HepG2 (cell line): ENCODE results near the gene RAB14. TPM values are rescaled to one million over a fixed set of nuclear protein-coding genes. Genes with fewer than 3 reads are reported as not detected.

Experiments used
- CEBPG ChIP-seq: IDR thresholded peaks from 2 replicates; pipeline ENCODE4 v1.6.1; 2016
- EZH2 ChIP-seq: conservative IDR thresholded peaks from 2 replicates; pipeline ENCODE4 v1.6.1; 2012; ENCODE audit warnings: mild to moderate bottlenecking, low read depth, low read length, moderate library complexity
- HOXD1 ChIP-seq: sonication (generic); formaldehyde crosslinking; IDR thresholded peaks from 2 replicates; pipeline ENCODE4 v1.5.0; 2020; ENCODE audit warnings: missing genetic modification reagents
- MTA1 ChIP-seq: sonication (generic); formaldehyde crosslinking; IDR thresholded peaks from 2 replicates; pipeline ENCODE4 v1.4.0; 2020; ENCODE audit warnings: missing genetic modification reagents, mild to moderate bottlenecking, borderline replicate concordance
- MZF1 ChIP-seq: sonication (generic); formaldehyde crosslinking; IDR thresholded peaks from 2 replicates; pipeline ENCODE4 v1.8.1; 2023; ENCODE audit warnings: mild to moderate bottlenecking, missing genetic modification reagents, borderline replicate concordance
- PAX8 ChIP-seq: sonication (generic); formaldehyde crosslinking; IDR thresholded peaks from 2 replicates; pipeline ENCODE4 v1.8.0; 2022; ENCODE audit warnings: mild to moderate bottlenecking, missing genetic modification reagents, borderline replicate concordance
- SMAD3 ChIP-seq: sonication (generic); formaldehyde crosslinking; IDR thresholded peaks from 2 replicates; pipeline ENCODE4 v1.4.0; 2020; ENCODE audit warnings: missing genetic modification reagents
- SOX5 ChIP-seq: IDR thresholded peaks from 2 replicates; pipeline ENCODE4 v1.6.1; 2016; ENCODE audit warnings: borderline replicate concordance
- STAT6 ChIP-seq: sonication (generic); formaldehyde crosslinking; IDR thresholded peaks from 2 replicates; pipeline ENCODE4 v1.4.0; 2020; ENCODE audit warnings: missing genetic modification reagents, mild to moderate bottlenecking, borderline replicate concordance
- YEATS2 ChIP-seq: sonication (generic); formaldehyde crosslinking; IDR thresholded peaks from 2 replicates; pipeline ENCODE4 v1.4.0; 2020; ENCODE audit warnings: missing genetic modification reagents, borderline replicate concordance
- ZBTB42 ChIP-seq: sonication (generic); formaldehyde crosslinking; IDR thresholded peaks from 2 replicates; pipeline ENCODE4 v1.5.0; 2020; ENCODE audit warnings: mild to moderate bottlenecking, missing genetic modification reagents
- ZFP36L2 ChIP-seq: sonication (generic); formaldehyde crosslinking; IDR thresholded peaks from 2 replicates; pipeline ENCODE4 v1.4.0; 2020; ENCODE audit warnings: missing genetic modification reagents
- ZFP37 ChIP-seq: sonication (generic); formaldehyde crosslinking; IDR thresholded peaks from 2 replicates; pipeline ENCODE4 v1.4.0; 2020; ENCODE audit warnings: missing genetic modification reagents, borderline replicate concordance
- ZFYVE20 ChIP-seq: sonication (generic); formaldehyde crosslinking; IDR thresholded peaks from 2 replicates; pipeline ENCODE4 v1.8.0; 2023; ENCODE audit warnings: low read depth, mild to moderate bottlenecking, moderate library complexity, missing genetic modification reagents, borderline replicate concordance
- ZMAT5 ChIP-seq: sonication (generic); formaldehyde crosslinking; IDR thresholded peaks from 2 replicates; pipeline ENCODE4 v1.5.0; 2020; ENCODE audit warnings: mild to moderate bottlenecking, low read depth, missing genetic modification reagents, borderline replicate concordance
- ZNF280D ChIP-seq: sonication (generic); formaldehyde crosslinking; IDR thresholded peaks from 2 replicates; pipeline ENCODE4 v1.5.1; 2020; ENCODE audit warnings: mild to moderate bottlenecking, missing genetic modification reagents
- ZNF383 ChIP-seq: sonication (generic); formaldehyde crosslinking; IDR thresholded peaks from 2 replicates; pipeline ENCODE4 v1.4.0; 2020; ENCODE audit warnings: missing genetic modification reagents, mild to moderate bottlenecking, borderline replicate concordance
- ZNF414 ChIP-seq: sonication (generic); formaldehyde crosslinking; IDR thresholded peaks from 2 replicates; pipeline ENCODE4 v1.5.0; 2020; ENCODE audit warnings: missing genetic modification reagents
- ZNF619 ChIP-seq: sonication (generic); formaldehyde crosslinking; IDR thresholded peaks from 2 replicates; pipeline ENCODE4 v1.4.0; 2020; ENCODE audit warnings: mild to moderate bottlenecking, missing genetic modification reagents
- ZNF652 ChIP-seq: IDR thresholded peaks from 2 replicates; pipeline ENCODE4 v1.6.1; 2016; ENCODE audit warnings: low read depth, borderline replicate concordance
- ZNF713 ChIP-seq: sonication (generic); formaldehyde crosslinking; IDR thresholded peaks from 2 replicates; pipeline ENCODE4 v1.4.0; 2020; ENCODE audit warnings: mild to moderate bottlenecking, missing genetic modification reagents
- polyA plus RNA-seq, 8 experiments: library from polyadenylated mRNA; depleted of rRNA in 3 of 8; stranded (reverse) in 7 of 8; unstranded in 1 of 8; fragments of >200 nt; fragmentation: Illumina TruSeq in 4 of 8; extraction: Trizol in 4 of 8; gene quantifications; 2 replicates each; pipeline versions ENCODE4 v1.2.1 to v1.2.3, GENCODE V29; 2011 to 2016; ENCODE audit warnings: low read depth in 4 of 8, missing spikeins in 1 of 8, mixed read lengths in 1 of 8; ENCODE audit not compliant: insufficient read depth in 1 of 8
- total RNA-seq, 5 experiments: library from RNA; depleted of rRNA; stranded (reverse); fragments of >200 nt; fragmentation: Illumina TruSeq; extraction: Trizol; gene quantifications; 2 replicates each; pipeline ENCODE4 v1.2.3, GENCODE V29; 2016; ENCODE audit warnings: low read depth in 1 of 5

The RAB14 gene
- total and polyA plus RNA-seq, 2 of the 13 experiments (the other 11 are each of a cell fraction or from before 2014, with no cell fraction given), result 17.4 to 19.3 TPM

GRCh38 chr9:121213136-121213806 lies 11.6 kb upstream of the RAB14 start (continued):
- no peak for TF ChIP-seq ZFP37 (CRISPR knock-in tag)
- TF ChIP-seq ZBTB42 (CRISPR knock-in tag), result no peak
- no peak for TF ChIP-seq PAX8
- peak; percentile 48; the same call in 1 of the 2 replicates for TF ChIP-seq SOX5 (CRISPR knock-in tag)
- TF ChIP-seq STAT6, result no peak
- TF ChIP-seq SMAD3 (CRISPR knock-in tag), result peak; percentile 73; the same call in 1 of the 2 replicates
- no peak for TF ChIP-seq ZNF713 (CRISPR knock-in tag)
- no peak for TF ChIP-seq ZNF652
- no peak for TF ChIP-seq MTA1 (CRISPR knock-in tag)
- no peak for TF ChIP-seq ZFYVE20 (CRISPR knock-in tag)
- TF ChIP-seq ZNF280D (CRISPR knock-in tag), result no peak
- no peak for TF ChIP-seq HOXD1
- TF ChIP-seq ZNF414 (CRISPR knock-in tag), result no peak
- TF ChIP-seq CEBPG (CRISPR knock-in tag), result no peak
- no peak for TF ChIP-seq MZF1 (CRISPR knock-in tag)
- TF ChIP-seq ZFP36L2 (CRISPR knock-in tag), result no peak
- TF ChIP-seq YEATS2, result peak; percentile 57; the same call in 1 of the 2 replicates
- TF ChIP-seq ZMAT5 (CRISPR knock-in tag), result no peak
- TF ChIP-seq ZNF383, result no peak
- no peak for TF ChIP-seq EZH2
- TF ChIP-seq ZNF619 (CRISPR knock-in tag), result no peak
